Glomerular visceral epithelial cell (primary cell): Measurements from ENCODE around the gene CLEC19A.
"Not testable (repeated sequence)": the region's sequence is repeated elsewhere in the genome, so short reads cannot be mapped to it uniquely, and the experiment has no call there.

Experiments used
- DNase-seq: peaks from one replicate; pipeline ENCODE4 v3.0.0-alpha.2; 2016; ENCODE audit errors: extremely low spot score

Gene CLEC19A

GRCh38 chr16:19286827-19287226 lies 1.3 kb downstream of the CLEC19A start:
- no peak for DNase-seq

DNA sequence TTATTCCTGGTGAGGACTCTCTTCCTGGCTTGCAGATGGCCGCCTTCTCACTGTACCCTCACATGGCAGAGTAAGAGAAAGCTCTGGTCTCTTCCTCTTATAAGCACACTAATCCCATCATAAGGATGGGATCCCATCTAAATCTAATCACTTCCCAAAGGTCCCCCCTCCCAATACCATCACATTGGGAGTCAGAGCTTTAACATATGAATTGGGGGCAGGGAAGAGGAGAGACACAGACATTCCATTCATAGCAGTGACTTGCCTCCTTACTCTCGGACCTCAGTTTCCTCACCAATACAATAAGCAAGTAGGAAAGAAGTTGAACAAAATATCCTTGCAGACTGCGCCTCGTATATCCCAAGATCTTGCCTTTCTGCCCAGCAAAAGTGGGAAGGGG lies 1.7 kb downstream of the CLEC19A start:
- no peak for DNase-seq

GRCh38 chr16:19288872-19289799 lies 3.6 kb downstream of the CLEC19A start:
- DNase-seq = no peak

GRCh38 chr16:19289811-19290485 lies 4.4 kb downstream of the CLEC19A start:
- DNase-seq = no peak

- no peak for DNase-seq
These were observed 5.3 kb downstream of the CLEC19A start for GRCh38 chr16:19290860-19291259.

DNA sequence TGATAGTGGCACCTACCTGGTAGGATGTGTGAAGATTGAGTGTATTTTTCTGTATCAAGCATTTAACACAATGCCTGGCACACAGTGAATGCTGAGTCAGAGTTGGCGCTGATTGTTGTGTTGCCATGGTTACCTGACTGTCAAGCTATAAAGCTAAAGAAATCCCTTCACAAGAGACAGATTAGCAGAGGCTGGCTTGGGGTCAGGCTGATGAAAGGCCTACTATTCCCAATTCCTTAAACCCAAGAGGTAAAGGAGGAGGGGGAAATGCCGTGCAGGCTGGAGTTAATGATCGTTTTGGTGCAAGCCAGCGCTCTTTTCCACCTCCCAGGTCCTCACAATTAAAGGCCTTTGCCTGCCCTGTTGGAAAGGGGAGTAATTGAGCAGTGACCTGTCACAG lies 5.9 kb downstream of the CLEC19A start:
- no peak for DNase-seq

GRCh38 chr16:19292186-19292585 lies 6.7 kb downstream of the CLEC19A start:
- DNase-seq = no peak

GRCh38 chr16:19294156-19294649 lies 8.7 kb downstream of the CLEC19A start:
- no peak for DNase-seq

DNA sequence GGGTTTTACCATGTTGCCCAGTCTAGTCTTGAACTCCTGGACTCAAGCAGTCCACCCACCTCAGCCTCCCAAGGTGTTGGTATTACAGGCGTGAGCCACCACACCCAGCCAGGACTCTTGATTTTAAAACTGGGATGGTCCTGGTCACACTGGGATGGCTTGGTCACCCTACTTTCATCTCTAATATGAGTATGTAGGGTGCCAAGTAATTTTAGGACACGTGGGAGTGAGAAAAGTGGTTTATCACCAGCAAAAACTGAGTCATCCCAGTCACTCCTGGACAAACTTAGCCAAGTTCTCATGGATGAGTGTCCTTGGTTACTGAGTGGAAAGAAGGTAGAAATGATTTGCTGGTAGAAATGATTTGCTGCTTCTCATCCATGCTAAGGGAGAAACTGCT lies 9.9 kb downstream of the CLEC19A start:
- DNase-seq = no peak

DNA sequence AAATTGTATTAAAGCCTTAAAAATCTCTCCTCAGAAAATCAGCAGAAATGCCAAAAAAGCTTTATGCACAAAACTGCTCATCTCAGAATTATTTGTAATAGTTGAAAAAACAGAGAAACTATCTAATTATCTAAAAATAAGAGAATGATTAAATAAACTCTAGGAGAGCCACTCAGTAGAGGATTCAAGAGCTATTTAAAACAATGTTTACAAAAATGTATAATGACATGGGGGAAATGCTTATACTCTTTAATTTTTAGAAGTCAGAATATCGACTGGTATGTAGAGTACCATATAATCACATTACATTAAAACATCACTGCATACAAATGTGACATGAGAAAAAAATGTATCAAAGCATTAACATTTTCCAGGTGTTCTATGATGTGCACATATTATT lies 11.9 kb downstream of the CLEC19A start:
- no peak for DNase-seq

DNA sequence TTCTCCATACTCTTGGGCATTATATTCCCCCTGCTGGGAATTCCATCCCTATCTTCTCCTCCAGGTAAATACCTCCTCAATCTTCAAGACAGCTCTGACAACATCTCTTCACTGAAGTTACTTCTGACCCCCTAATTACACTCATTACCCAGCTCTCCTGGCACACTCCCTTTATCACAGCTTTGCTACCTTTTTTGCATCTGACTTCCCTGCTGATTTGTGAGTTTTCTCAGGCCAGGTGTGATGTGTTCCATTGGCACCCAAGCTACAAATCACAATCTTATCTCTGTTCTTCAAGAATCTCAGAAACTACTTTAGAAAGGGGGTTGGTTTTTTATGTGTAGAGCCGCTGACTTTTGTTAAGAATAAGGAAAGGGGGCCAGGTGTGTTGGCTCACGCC lies 14.0 kb downstream of the CLEC19A start:
- DNase-seq = no peak

GRCh38 chr16:19301931-19302330 lies 16.4 kb downstream of the CLEC19A start:
- DNase-seq = no peak

GRCh38 chr16:19304750-19305149 lies 19.2 kb downstream of the CLEC19A start:
- no peak for DNase-seq

GRCh38 chr16:19305443-19305842 lies 19.9 kb downstream of the CLEC19A start:
- no peak for DNase-seq

GRCh38 chr16:19307587-19308241 lies 22.2 kb downstream of the CLEC19A start:
- DNase-seq = no peak

- no peak for DNase-seq
These were observed 22.9 kb downstream of the CLEC19A start for GRCh38 chr16:19308392-19308791.

- DNase-seq = no peak
These were observed 23.6 kb downstream of the CLEC19A start for GRCh38 chr16:19309178-19309577.

- DNase-seq = no peak
These were observed 29.3 kb downstream of the CLEC19A start for GRCh38 chr16:19314718-19315425.

- no peak for DNase-seq
These were observed 30.4 kb downstream of the CLEC19A start for GRCh38 chr16:19315889-19316433.

GRCh38 chr16:19316846-19317245 lies 31.3 kb downstream of the CLEC19A start:
- no peak for DNase-seq

DNA sequence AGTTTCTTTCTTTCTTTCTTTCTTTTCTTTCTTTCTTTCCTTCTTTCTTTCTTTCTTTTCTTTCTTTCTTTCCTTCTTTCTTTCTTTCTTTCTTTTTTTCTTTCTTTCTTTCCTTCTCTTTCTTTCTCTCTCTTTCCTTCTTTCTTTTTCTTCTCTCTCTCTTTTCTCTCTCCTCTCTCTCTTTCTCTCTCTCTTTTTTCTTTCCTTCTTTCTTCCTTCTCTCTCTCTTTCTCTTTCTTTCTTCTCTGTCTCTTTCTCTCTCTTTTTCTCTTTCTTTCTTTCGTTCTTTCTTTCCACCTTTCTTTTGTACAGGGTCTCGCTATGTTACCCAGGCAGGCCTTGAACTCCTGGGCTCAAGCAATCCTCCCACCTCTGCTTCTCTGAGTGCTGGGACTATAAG lies 35.7 kb downstream of the CLEC19A start:
- DNase-seq = not testable (repeated sequence)
